ENCODE results near the gene KANSL3.
"Not testable (repeated sequence)": the region's sequence is repeated elsewhere in the genome, so short reads cannot be mapped to it uniquely, and the experiment has no call there.

KANSL3 gene

GRCh38 chr2:96661324-96661723 lies 23.2 kb upstream of the KANSL3 start:
- Histone ChIP-seq H3K4me3 (IDR thresholded peaks at IDR 0.05; ENCODE audit: insufficient read depth, low read depth, low read length) (no peak overlapping the region), H3K27ac (no peak overlapping the region), H4K20me1 (ENCODE audit: insufficient read depth) (no peaks in the 10 kb centered on the region), H3K9ac (no peak overlapping the region), H3K27me3 (ENCODE audit: insufficient read depth, low read depth) (no peaks in the 10 kb centered on the region), H3K36me3 (ENCODE audit: insufficient read depth) (no peaks in the 10 kb centered on the region), H2AFZ (ENCODE audit: low read depth) (no peak overlapping the region), H3K4me1 (ENCODE audit: low read depth, poor library complexity, severe bottlenecking) (no peaks in the 10 kb centered on the region), H3K79me2 (ENCODE audit: insufficient read depth, low read depth) (no peaks in the 10 kb centered on the region), H3K4me2 (no peak overlapping the region)
- TF ChIP-seq CTCF (conservative IDR thresholded peaks at IDR 0.05; ENCODE audit: low read depth, low read length): no peak

DNA sequence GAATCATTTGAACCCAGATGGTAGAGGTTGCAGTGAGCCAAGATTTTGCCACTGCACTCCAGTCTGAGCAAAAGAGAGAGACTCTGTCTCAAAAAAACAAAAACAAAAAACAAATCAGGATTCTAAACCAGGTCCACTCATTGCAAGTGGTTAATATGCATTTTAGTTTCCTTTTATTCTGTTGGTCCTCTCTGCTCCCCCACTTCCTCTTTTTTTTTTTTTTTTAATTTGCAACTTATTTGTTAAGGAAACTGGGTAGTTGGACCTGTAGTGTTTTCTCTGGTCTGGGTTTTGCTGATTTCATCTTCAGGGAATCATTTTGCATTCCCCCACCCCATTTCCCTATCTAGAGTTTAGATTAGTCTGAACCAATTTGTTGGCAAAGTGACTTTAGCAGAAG lies 18.4 kb upstream of the KANSL3 start:
- H3K36me3 ChIP-seq (ENCODE audit: insufficient read depth): no peaks in the 10 kb centered on the region
- H3K9ac ChIP-seq: no peak overlapping the region
- H3K27ac ChIP-seq: no peak overlapping the region
- H3K27me3 ChIP-seq (ENCODE audit: insufficient read depth, low read depth): no peaks in the 10 kb centered on the region
- no peaks in the 10 kb centered on the region for H4K20me1 ChIP-seq (ENCODE audit: insufficient read depth)
- no peaks in the 10 kb centered on the region for H3K4me1 ChIP-seq (ENCODE audit: low read depth, poor library complexity, severe bottlenecking)
- no peaks in the 10 kb centered on the region for H3K79me2 ChIP-seq (ENCODE audit: insufficient read depth, low read depth)
- no peak overlapping the region for H3K4me3 ChIP-seq (IDR thresholded peaks at IDR 0.05; ENCODE audit: insufficient read depth, low read depth, low read length)
- no peak for TF ChIP-seq CTCF (conservative IDR thresholded peaks at IDR 0.05; ENCODE audit: low read depth, low read length)
- H3K4me2 ChIP-seq: no peak overlapping the region
- no peak overlapping the region for H2AFZ ChIP-seq (ENCODE audit: low read depth)

DNA sequence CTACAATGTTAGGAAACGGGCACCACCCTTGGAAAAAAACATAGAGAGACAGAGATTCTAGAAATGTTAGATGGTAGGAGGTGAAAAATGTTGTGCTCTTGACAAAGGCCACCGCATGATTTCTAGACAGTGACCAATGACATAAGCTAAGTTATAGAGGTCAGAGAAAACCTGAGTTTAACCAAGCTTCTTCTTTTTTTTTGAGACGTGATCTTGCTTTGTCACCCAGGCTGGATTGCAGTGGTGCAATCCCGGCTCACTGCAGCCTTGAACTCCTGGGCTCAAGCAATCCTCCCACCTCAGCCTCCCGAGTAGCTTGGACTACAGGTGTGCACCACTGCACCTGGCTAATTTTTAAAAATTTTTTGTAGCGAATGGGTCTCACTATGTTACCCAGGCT lies 17.4 kb upstream of the KANSL3 start:
- no peak for TF ChIP-seq CTCF (conservative IDR thresholded peaks at IDR 0.05; ENCODE audit: low read depth, low read length)
- no peak overlapping the region for H3K27ac ChIP-seq
- H3K36me3 ChIP-seq (ENCODE audit: insufficient read depth): no peaks in the 10 kb centered on the region
- no peaks in the 10 kb centered on the region for H3K4me1 ChIP-seq (ENCODE audit: low read depth, poor library complexity, severe bottlenecking)
- H3K9ac ChIP-seq: no peak overlapping the region
- no peak overlapping the region for H2AFZ ChIP-seq (ENCODE audit: low read depth)
- H3K79me2 ChIP-seq (ENCODE audit: insufficient read depth, low read depth): no peaks in the 10 kb centered on the region
- H3K4me2 ChIP-seq: no peak overlapping the region
- no peaks in the 10 kb centered on the region for H4K20me1 ChIP-seq (ENCODE audit: insufficient read depth)
- H3K27me3 ChIP-seq (ENCODE audit: insufficient read depth, low read depth): no peaks in the 10 kb centered on the region
- H3K4me3 ChIP-seq (IDR thresholded peaks at IDR 0.05; ENCODE audit: insufficient read depth, low read depth, low read length): no peak overlapping the region

GRCh38 chr2:96654791-96655190 lies 16.7 kb upstream of the KANSL3 start:
- H3K27ac ChIP-seq; H3K4me3 ChIP-seq (IDR thresholded peaks at IDR 0.05; ENCODE audit: insufficient read depth, low read depth, low read length); H3K4me2 ChIP-seq; H3K79me2 ChIP-seq (ENCODE audit: insufficient read depth, low read depth); H3K36me3 ChIP-seq (ENCODE audit: insufficient read depth); H4K20me1 ChIP-seq (ENCODE audit: insufficient read depth); H3K27me3 ChIP-seq (ENCODE audit: insufficient read depth, low read depth); H3K9ac ChIP-seq; H3K4me1 ChIP-seq (ENCODE audit: low read depth, poor library complexity, severe bottlenecking); H2AFZ ChIP-seq (ENCODE audit: low read depth): not testable (repeated sequence)

DNA sequence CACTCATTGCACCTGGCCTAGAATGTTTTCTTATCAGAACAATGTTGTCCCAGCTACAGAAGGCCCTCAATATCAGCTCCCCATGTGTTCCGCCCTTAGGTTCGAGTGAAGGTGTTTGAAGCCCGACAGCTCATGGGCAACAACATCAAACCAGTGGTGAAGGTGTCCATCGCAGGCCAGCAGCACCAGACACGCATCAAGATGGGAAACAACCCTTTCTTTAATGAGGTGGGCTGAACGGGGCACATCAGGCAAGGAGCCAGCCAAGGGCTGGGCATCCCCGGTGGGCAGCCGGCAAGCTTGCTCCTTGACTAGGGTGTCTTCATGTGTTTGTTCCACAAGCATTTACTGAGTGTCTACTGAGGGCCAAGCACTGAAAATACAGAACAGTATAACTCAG lies 13.7 kb upstream of the KANSL3 start:
- Histone ChIP-seq H3K27ac (no peak overlapping the region), H3K79me2 (ENCODE audit: insufficient read depth, low read depth) (no peaks in the 10 kb centered on the region), H2AFZ (ENCODE audit: low read depth) (no peak overlapping the region), H3K9ac (no peak overlapping the region), H3K4me3 (IDR thresholded peaks at IDR 0.05; ENCODE audit: insufficient read depth, low read depth, low read length) (no peak overlapping the region), H4K20me1 (ENCODE audit: insufficient read depth) (no peaks in the 10 kb centered on the region), H3K4me1 (ENCODE audit: low read depth, poor library complexity, severe bottlenecking) (no peaks in the 10 kb centered on the region), H3K27me3 (ENCODE audit: insufficient read depth, low read depth) (no peaks in the 10 kb centered on the region), H3K36me3 (ENCODE audit: insufficient read depth) (no peaks in the 10 kb centered on the region), H3K4me2 (no peak overlapping the region)
- TF ChIP-seq CTCF (conservative IDR thresholded peaks at IDR 0.05; ENCODE audit: low read depth, low read length): no peak

All from KMS-11 (cell line).